SU-DHL-6 (cell line): Measurements from ENCODE around the gene VPS26A.
"Not testable (repeated sequence)": the region's sequence is repeated elsewhere in the genome, so short reads cannot be mapped to it uniquely, and the experiment has no call there.

Experiments used
- H2AFZ ChIP-seq: fragments of 200-600 bp; sonication (generic); 2 replicates; pipeline ENCODE4 v1.6.1; 2014; ENCODE audit warnings: low read depth, mild to moderate bottlenecking, moderate library complexity, mixed read lengths, antibody characterized with exemption, low read length; ENCODE audit not compliant: severe bottlenecking
- H3F3A ChIP-seq: fragments of 200-600 bp; shearing (Covaris generic); 2 replicates; pipeline ENCODE4 v1.6.0; 2016; ENCODE audit warnings: antibody characterized with exemption, mild to moderate bottlenecking; ENCODE audit not compliant: insufficient read depth
- H3K27ac ChIP-seq: fragments of 200-600 bp; sonication (generic); 2 replicates; pipeline ENCODE4 v1.5.1; 2016; ENCODE audit warnings: low read depth, mild to moderate bottlenecking, low read length, moderate library complexity, mixed read lengths
- H3K27me3 ChIP-seq: fragments of 200-600 bp; sonication (generic), shearing (Covaris generic); 2 replicates; pipeline ENCODE4 v1.6.0; 2014; ENCODE audit warnings: mild to moderate bottlenecking, low read length
- H3K36me3 ChIP-seq: fragments of 200-600 bp; sonication (generic); 2 replicates; pipeline ENCODE4 v1.6.1; 2014; ENCODE audit warnings: mild to moderate bottlenecking, low read length, mixed read lengths
- H3K4me2 ChIP-seq: fragments of 300-600, 200-600 bp; shearing (Covaris generic), sonication (generic); 2 replicates; pipeline ENCODE4 v1.6.0; 2014; ENCODE audit warnings: low read length, low read depth, mild to moderate bottlenecking; ENCODE audit not compliant: poor library complexity, severe bottlenecking
- H3K4me3 ChIP-seq: fragments of 200-600 bp; sonication (generic); 2 replicates; pipeline ENCODE4 v1.5.1; 2014; ENCODE audit warnings: antibody characterized with exemption, low read length, mild to moderate bottlenecking, mixed read lengths; ENCODE audit not compliant: insufficient read depth, poor library complexity, severe bottlenecking
- H3K79me2 ChIP-seq: fragments of 200-600 bp; sonication (generic); 2 replicates; pipeline ENCODE4 v1.6.1; 2014; ENCODE audit warnings: mild to moderate bottlenecking, low read length, moderate library complexity; ENCODE audit not compliant: insufficient read depth
- H3K9ac ChIP-seq: fragments of 200-600 bp; sonication (generic); 2 replicates; pipeline ENCODE4 v1.7.0; 2014; ENCODE audit warnings: mild to moderate bottlenecking, low read length
- H3K9me2 ChIP-seq: fragments of 200-600 bp; sonication (generic); replicated peaks from 2 replicates; pipeline ENCODE4 v1.6.1; 2014; ENCODE audit warnings: low read length; ENCODE audit not compliant: insufficient read depth
- H3K9me3 ChIP-seq: fragments of 200-600 bp; sonication (generic); 2 replicates; pipeline ENCODE4 v1.6.1; 2014; ENCODE audit warnings: low read length, mixed read lengths; ENCODE audit not compliant: insufficient read depth
- H4K20me1 ChIP-seq: fragments of 200-600 bp; sonication (generic); 2 replicates; pipeline ENCODE4 v1.6.1; 2014; ENCODE audit warnings: low read depth, mild to moderate bottlenecking, antibody characterized with exemption, low read length, moderate library complexity, mixed read lengths
- CTCF ChIP-seq: fragments of 200-600 bp; sonication (generic); IDR thresholded peaks from one replicate; pipeline ENCODE4 v1.5.1; 2017; ENCODE audit warnings: antibody characterized with exemption, mild to moderate bottlenecking, low read length, moderate library complexity; ENCODE audit not compliant: insufficient read depth, poor library complexity, severe bottlenecking
- EZH2phosphoT487 ChIP-seq: fragments of 200-600 bp; sonication (generic), shearing (Covaris generic); conservative IDR thresholded peaks from 2 replicates; pipeline ENCODE4 v1.6.1; 2018; ENCODE audit warnings: mild to moderate bottlenecking, antibody characterized with exemption, low read length, moderate library complexity, mixed read lengths

Gene VPS26A

GRCh38 chr10:69160809-69161241, 36.8 kb downstream of the VPS26A start:
- Histone ChIP-seq H3K4me3 (no peak overlapping the region), H3K36me3 (peaks cover 20% of the 10 kb centered on the region; the same call in 1 of the 2 replicates), H3K27ac (no peak overlapping the region), H3K27me3 (no peaks in the 10 kb centered on the region), H4K20me1 (no peaks in the 10 kb centered on the region), H3K9ac (no peak overlapping the region), H3K9me3 (no peaks in the 10 kb centered on the region), H3F3A (0 out of 2 replicates have a peak, but pooled peaks cover 3% of the 10 kb centered on the region), H3K9me2 (no peaks in the 10 kb centered on the region), H3K4me2 (no peak overlapping the region), H3K79me2 (no peaks in the 10 kb centered on the region), H2AFZ (no peak overlapping the region)
- TF ChIP-seq CTCF: no peak

GRCh38 chr10:69168493-69168892, 44.5 kb downstream of the VPS26A start:
- Histone ChIP-seq H3K9me3 (no peaks in the 10 kb centered on the region), H3K9me2 (no peaks in the 10 kb centered on the region), H3K79me2 (no peaks in the 10 kb centered on the region), H3K4me3 (no peak overlapping the region), H3K27me3 (no peaks in the 10 kb centered on the region), H3K36me3 (peaks cover 20% of the 10 kb centered on the region; the same call in 1 of the 2 replicates), H2AFZ (no peak overlapping the region), H3K9ac (no peak overlapping the region), H3K27ac (no peak overlapping the region), H4K20me1 (no peaks in the 10 kb centered on the region), H3K4me2 (no peak overlapping the region), H3F3A (peaks cover 16% of the 10 kb centered on the region)
- no peak for TF ChIP-seq CTCF
- no peak for TF ChIP-seq EZH2phosphoT487

- no peak overlapping the region for H2AFZ ChIP-seq
- no peak overlapping the region for H3K4me3 ChIP-seq
- no peak overlapping the region for H3K4me2 ChIP-seq
- H3K9ac ChIP-seq: no peak overlapping the region
- TF ChIP-seq EZH2phosphoT487: no peak
- no peak for TF ChIP-seq CTCF
- no peaks in the 10 kb centered on the region for H4K20me1 ChIP-seq
- H3K27me3 ChIP-seq: no peaks in the 10 kb centered on the region
- H3F3A ChIP-seq: peaks cover 17% of the 10 kb centered on the region
- H3K9me3 ChIP-seq: no peaks in the 10 kb centered on the region
- H3K27ac ChIP-seq: no peak overlapping the region
- H3K79me2 ChIP-seq: no peaks in the 10 kb centered on the region
- no peaks in the 10 kb centered on the region for H3K9me2 ChIP-seq
- peaks cover 17% of the 10 kb centered on the region; the same call in 1 of the 2 replicates for H3K36me3 ChIP-seq
Measured at GRCh38 chr10:69172241-69172982, 48.4 kb downstream of the VPS26A start.

GRCh38 chr10:69175326-69175725, 51.3 kb downstream of the VPS26A start:
- H3K9me2 ChIP-seq, H3K9ac ChIP-seq, H2AFZ ChIP-seq, H3K27ac ChIP-seq, H4K20me1 ChIP-seq, H3K4me2 ChIP-seq, H3K9me3 ChIP-seq, H3K36me3 ChIP-seq, H3K27me3 ChIP-seq, H3K4me3 ChIP-seq, H3K79me2 ChIP-seq: not testable (repeated sequence)
- H3F3A ChIP-seq: peaks cover 30% of the 10 kb centered on the region
